22Rv1 (cell line): ENCODE measurements around the gene PARP15.

ENCODE experiments used
- H3K27ac ChIP-seq: fragments of 450-650 bp; 2 replicates; pipeline ENCODE4 v1.5.1; 2017
- ZFX ChIP-seq: fragments of 450-650 bp; IDR thresholded peaks from 2 replicates; pipeline ENCODE4 v1.6.1; 2017; ENCODE audit warnings: antibody characterized with exemption, borderline replicate concordance
- TF ChIP-seq, protein P1 (sequence below): fragments of 450-650 bp; IDR thresholded peaks from 2 replicates; pipeline ENCODE4 v1.5.1; 2017; ENCODE audit warnings: mild to moderate bottlenecking

The PARP15 gene

GRCh38 chr3:122674339-122674738 is 96.9 kb downstream of the PARP15 start:
- H3K27ac ChIP-seq, result no peak overlapping the region
- TF ChIP-seq, protein P1, sequence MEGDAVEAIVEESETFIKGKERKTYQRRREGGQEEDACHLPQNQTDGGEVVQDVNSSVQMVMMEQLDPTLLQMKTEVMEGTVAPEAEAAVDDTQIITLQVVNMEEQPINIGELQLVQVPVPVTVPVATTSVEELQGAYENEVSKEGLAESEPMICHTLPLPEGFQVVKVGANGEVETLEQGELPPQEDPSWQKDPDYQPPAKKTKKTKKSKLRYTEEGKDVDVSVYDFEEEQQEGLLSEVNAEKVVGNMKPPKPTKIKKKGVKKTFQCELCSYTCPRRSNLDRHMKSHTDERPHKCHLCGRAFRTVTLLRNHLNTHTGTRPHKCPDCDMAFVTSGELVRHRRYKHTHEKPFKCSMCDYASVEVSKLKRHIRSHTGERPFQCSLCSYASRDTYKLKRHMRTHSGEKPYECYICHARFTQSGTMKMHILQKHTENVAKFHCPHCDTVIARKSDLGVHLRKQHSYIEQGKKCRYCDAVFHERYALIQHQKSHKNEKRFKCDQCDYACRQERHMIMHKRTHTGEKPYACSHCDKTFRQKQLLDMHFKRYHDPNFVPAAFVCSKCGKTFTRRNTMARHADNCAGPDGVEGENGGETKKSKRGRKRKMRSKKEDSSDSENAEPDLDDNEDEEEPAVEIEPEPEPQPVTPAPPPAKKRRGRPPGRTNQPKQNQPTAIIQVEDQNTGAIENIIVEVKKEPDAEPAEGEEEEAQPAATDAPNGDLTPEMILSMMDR, result no peak
- no peak for TF ChIP-seq ZFX

- TF ChIP-seq, protein P1, result no peak
- no peak for TF ChIP-seq ZFX
- H3K27ac ChIP-seq, result no peak overlapping the region
Measured at GRCh38 chr3:122676759-122677158, 99.3 kb downstream of the PARP15 start.

DNA sequence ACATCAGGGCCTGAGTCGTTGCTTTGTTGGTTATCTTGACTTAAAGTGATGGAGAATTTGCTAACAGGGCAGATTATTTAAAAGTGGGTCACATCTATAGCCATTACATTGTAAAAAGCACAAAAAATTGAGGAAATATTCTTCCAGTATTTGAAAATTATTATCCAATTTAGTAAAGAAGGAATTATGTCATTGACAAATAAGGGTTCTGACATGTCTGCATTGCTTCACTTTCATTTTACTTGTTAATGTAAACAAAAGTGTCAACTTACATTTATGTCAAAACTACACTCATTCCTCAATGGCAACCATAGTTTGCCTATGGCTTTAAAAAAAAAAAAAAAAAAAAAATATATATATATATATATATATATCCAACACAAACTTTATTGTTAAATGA is 99.8 kb downstream of the PARP15 start:
- no peak for TF ChIP-seq ZFX
- TF ChIP-seq, protein P1, result no peak
- H3K27ac ChIP-seq, result no peak overlapping the region

- no peak for TF ChIP-seq ZFX
- TF ChIP-seq, protein P1, result no peak
- no peak overlapping the region; the same call in 1 of the 2 replicates for H3K27ac ChIP-seq
Measured at GRCh38 chr3:122678506-122678905, 101.1 kb downstream of the PARP15 start.

DNA sequence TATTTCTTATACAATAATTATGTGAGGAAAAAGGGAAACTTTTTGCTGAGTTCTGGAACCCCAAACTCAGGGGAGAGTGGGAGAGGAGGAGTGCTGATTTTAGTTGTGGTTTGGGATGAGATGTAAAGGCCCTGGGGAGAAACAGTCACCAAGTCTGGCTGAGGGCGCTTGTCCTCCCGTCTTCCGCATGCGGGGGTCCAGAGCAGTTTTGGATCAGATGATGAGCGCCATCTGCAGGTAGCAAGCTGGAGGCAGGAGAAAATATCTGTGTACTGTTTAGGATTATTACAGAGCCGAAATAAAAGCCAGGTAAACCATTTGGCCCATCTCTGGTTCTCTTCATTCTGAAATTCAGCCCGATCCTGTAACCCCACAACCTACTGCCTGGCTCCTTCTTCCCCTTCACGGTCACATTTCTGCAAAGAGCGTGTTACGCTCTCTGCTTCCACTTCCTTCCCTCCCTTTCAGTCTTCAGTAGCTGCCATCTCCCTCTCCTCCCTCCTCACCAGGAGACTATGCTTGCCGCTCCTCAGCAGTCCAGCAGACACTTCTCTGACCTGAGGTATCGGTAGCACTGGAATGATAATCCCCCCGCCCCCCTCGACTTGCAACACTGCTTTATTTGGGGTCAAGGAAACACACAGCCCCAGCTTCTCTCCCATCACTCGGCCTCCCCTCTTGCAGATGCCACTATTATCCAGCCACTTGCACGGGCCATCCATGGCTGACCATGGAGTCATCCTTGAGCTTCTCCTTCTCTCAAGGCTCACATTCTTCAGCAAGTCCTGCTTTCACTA is 101.8 kb downstream of the PARP15 start:
- TF ChIP-seq ZFX, result no peak
- TF ChIP-seq, protein P1, result peak; percentile 84
- H3K27ac ChIP-seq, result peak overlapping the region; percentile 61

GRCh38 chr3:122679882-122680474 is 102.5 kb downstream of the PARP15 start:
- H3K27ac ChIP-seq, result peak overlapping the region; percentile 61
- no peak for TF ChIP-seq ZFX
- TF ChIP-seq, protein P1, result no peak

GRCh38 chr3:122680475-122681283 is 103.2 kb downstream of the PARP15 start, which contains the start of gene PARP14:
TSS of gene PARP14 (plus strand) at chr3:122680839. CDS start at chr3:122680884, 45 bp downstream.
- TF ChIP-seq ZFX, result no peak
- TF ChIP-seq, protein P1, result peak; percentile 7; the same call in 1 of the 2 replicates
- peak within 1 kb of the TSS; percentile 61 for H3K27ac ChIP-seq
